ENCODE measurements around the gene TSPOAP1. TPM values are rescaled to one million over a fixed set of nuclear protein-coding genes. Genes with fewer than 3 reads are reported as not detected.

TSPOAP1 gene
- total RNA-seq, 2 donors from 2014 or later: 31.3 to 36.8 TPM

DNA sequence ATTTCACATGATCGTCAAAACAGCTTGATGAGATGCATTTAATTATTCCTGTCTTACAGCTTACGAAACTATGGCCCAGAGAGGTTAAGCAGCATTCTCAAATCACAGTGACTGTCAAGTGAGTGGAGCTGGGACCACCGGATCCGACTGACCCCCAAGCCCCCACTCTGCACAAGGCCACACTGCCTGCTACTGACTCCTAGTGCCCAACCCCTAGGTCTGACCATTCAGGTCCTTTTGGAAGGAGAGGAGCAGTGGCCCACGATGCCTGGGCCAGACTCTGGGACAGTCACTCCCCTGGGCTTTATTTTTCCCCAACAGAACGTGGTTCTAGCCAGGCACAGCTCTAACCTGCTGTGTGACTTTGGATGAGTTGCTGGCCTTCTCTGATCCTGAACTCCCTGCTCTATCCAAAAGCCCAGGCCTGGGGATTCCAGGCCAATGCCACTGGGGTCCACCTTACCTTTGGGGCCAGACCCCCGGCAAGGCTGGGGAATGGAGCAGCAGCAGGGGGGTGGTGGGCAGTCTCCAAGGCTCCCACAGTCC is 9.9 kb downstream of the TSPOAP1 start:
- Histone ChIP-seq H3K27me3 (ENCODE audit: control insufficient read depth, insufficient read depth, low read length, poor library complexity, severe bottlenecking) (peaks cover 3% of the 10 kb centered on the region), H3K27ac (ENCODE audit: low read depth, low read length) (no peak overlapping the region), H3K36me3 (ENCODE audit: control insufficient read depth, insufficient read depth, low read length) (no peaks in the 10 kb centered on the region), H3K9me3 (ENCODE audit: control insufficient read depth, low read length) (no peaks in the 10 kb centered on the region), H3K4me1 (ENCODE audit: control insufficient read depth, insufficient read depth, low read length) (no peaks in the 10 kb centered on the region), H3K9ac (ENCODE audit: extremely low read depth, low read length, poor library complexity, severe bottlenecking) (no peak overlapping the region), H3K4me3 (ENCODE audit: low read length) (no peak overlapping the region)
- no peaks in the 10 kb centered on the region for H3K9me3 Mint-ChIP-seq
- peaks cover 11% of the 10 kb centered on the region for H3K36me3 Mint-ChIP-seq (ENCODE audit: low read depth)
- no peak overlapping the region for H3K4me3 Mint-ChIP-seq
- 85 to 87% methylated on average over 6 to 7 of the region's 7 CpGs for WGBS, 2 experiments (ENCODE audit: insufficient coverage in 1 of 2, insufficient read length in 1 of 2)
- H3K4me1 Mint-ChIP-seq: peaks cover 2% of the 10 kb centered on the region
- no peak for TF ChIP-seq CTCF (conservative IDR thresholded peaks at IDR 0.05)
- no peak for DNase-seq
- no peak overlapping the region for H3K27ac Mint-ChIP-seq
- peaks cover 31% of the 10 kb centered on the region for H3K27me3 Mint-ChIP-seq (ENCODE audit: insufficient read depth)

DNA sequence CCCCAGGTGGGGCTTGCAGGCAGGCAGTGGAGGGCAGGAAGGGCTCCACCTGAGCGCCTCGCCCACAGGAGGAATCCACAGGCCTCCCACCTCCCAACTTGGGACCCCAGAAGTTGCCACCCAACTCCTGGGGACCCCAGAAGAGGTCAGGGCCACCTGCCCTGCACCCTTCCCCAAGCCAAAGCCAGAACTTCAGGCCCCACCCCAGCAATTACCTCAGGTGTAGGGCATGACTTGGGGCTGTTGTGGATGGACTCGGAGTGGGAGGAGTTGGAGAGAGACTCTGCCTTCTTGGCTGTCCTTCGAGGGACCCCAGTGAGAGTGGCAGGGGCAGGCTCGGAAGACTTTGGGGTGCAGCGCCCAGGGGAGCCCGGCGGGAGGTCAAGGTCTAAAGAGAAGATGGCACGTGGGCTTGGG is 10.5 kb downstream of the TSPOAP1 start:
- Histone ChIP-seq H3K9me3 (ENCODE audit: control insufficient read depth, low read length) (no peaks in the 10 kb centered on the region), H3K4me3 (ENCODE audit: low read length) (no peak overlapping the region), H3K4me1 (ENCODE audit: control insufficient read depth, insufficient read depth, low read length) (no peaks in the 10 kb centered on the region), H3K36me3 (ENCODE audit: control insufficient read depth, insufficient read depth, low read length) (no peaks in the 10 kb centered on the region), H3K27ac (ENCODE audit: low read depth, low read length) (no peak overlapping the region), H3K27me3 (ENCODE audit: control insufficient read depth, insufficient read depth, low read length, poor library complexity, severe bottlenecking) (no peaks in the 10 kb centered on the region), H3K9ac (ENCODE audit: extremely low read depth, low read length, poor library complexity, severe bottlenecking) (no peak overlapping the region)
- Mint-ChIP-seq H3K27ac (no peak overlapping the region), H3K4me3 (no peak overlapping the region), H3K36me3 (ENCODE audit: low read depth) (peaks cover 11% of the 10 kb centered on the region), H3K4me1 (no peaks in the 10 kb centered on the region), H3K9me3 (no peaks in the 10 kb centered on the region), H3K27me3 (ENCODE audit: insufficient read depth) (peaks cover 26% of the 10 kb centered on the region)
- peak; percentile 41 for DNase-seq
- no peak for TF ChIP-seq CTCF (conservative IDR thresholded peaks at IDR 0.05)
- WGBS, 2 experiments (ENCODE audit: insufficient coverage in 1 of 2, insufficient read length in 1 of 2): 80 to 88% methylated on average over 1 to 9 of the region's 9 CpGs

DNA sequence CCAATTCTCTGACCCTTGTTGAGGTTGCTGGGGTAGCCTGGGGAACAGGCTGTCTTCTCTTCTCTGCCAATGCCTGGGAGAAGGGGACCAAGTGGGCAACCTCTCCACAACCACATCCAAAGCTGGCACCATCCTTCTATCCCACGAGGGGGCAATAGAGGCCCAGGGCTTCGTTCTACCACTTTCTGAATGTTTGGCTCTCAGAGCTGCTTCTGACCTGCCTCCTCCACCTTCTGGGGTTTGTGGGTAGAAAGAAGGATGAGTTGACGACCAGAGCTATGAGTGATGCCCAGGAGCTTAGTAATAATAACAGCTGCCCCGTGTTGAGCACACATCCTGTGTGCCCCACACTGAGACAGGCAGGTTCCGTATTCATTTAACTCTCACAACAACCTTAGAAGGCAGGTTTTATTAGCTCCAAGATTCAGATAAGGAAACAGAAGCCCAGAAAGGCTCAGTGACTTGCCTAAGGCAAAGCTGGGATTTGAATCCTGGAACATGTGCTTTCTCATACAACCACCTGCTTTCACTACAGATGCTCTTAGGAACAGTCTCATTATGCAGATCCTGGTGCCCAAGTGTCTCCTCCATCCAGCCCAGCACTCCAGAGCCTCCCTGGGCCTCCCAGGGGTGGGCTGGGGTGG is 11.1 kb downstream of the TSPOAP1 start:
- H3K4me3 Mint-ChIP-seq: no peak overlapping the region
- DNase-seq: peak; percentile 92
- H3K4me1 ChIP-seq (ENCODE audit: control insufficient read depth, insufficient read depth, low read length): no peaks in the 10 kb centered on the region
- no peaks in the 10 kb centered on the region for H3K9me3 Mint-ChIP-seq
- H3K4me1 Mint-ChIP-seq: no peaks in the 10 kb centered on the region
- H3K27ac ChIP-seq (ENCODE audit: low read depth, low read length): no peak overlapping the region
- no peaks in the 10 kb centered on the region for H3K27me3 ChIP-seq (ENCODE audit: control insufficient read depth, insufficient read depth, low read length, poor library complexity, severe bottlenecking)
- 38 to 46% methylated on average over 3 to 5 of the region's 5 CpGs for WGBS, 2 experiments (ENCODE audit: insufficient coverage in 1 of 2, insufficient read length in 1 of 2)
- peaks cover 22% of the 10 kb centered on the region for H3K27me3 Mint-ChIP-seq (ENCODE audit: insufficient read depth)
- no peak overlapping the region for H3K4me3 ChIP-seq (ENCODE audit: low read length)
- H3K9ac ChIP-seq (ENCODE audit: extremely low read depth, low read length, poor library complexity, severe bottlenecking): no peak overlapping the region
- H3K36me3 Mint-ChIP-seq (ENCODE audit: low read depth): peaks cover 11% of the 10 kb centered on the region
- no peaks in the 10 kb centered on the region for H3K36me3 ChIP-seq (ENCODE audit: control insufficient read depth, insufficient read depth, low read length)
- peak overlapping the region; percentile 39 for H3K27ac Mint-ChIP-seq
- peak; percentile 84 for TF ChIP-seq CTCF (conservative IDR thresholded peaks at IDR 0.05)
- H3K9me3 ChIP-seq (ENCODE audit: control insufficient read depth, low read length): no peaks in the 10 kb centered on the region
